Transverse colon (tissue), 4 donors: ENCODE results near the gene CBLB.

Experiments used
- CTCF ChIP-seq, 5 experiments: fragments of 200-600 bp in 3 of 5; fragments of 450-650 bp in 2 of 5; sonication (generic) in 3 of 5; IDR thresholded peaks; 1 replicate in 2 of 5; 2 replicates in 3 of 5; pipeline ENCODE4 v1.5.1; 2016 to 2017; ENCODE audit warnings: antibody characterized with exemption in 5 of 5, inconsistent platforms in 3 of 5, mild to moderate bottlenecking in 2 of 5, moderate library complexity in 1 of 5
- POLR2AphosphoS5 ChIP-seq, 3 donors: sonication (generic); formaldehyde crosslinking; IDR thresholded peaks; one replicate each; pipeline ENCODE4 v1.6.1; 2016; ENCODE audit warnings: antibody characterized with exemption in 3 of 3

DNA sequence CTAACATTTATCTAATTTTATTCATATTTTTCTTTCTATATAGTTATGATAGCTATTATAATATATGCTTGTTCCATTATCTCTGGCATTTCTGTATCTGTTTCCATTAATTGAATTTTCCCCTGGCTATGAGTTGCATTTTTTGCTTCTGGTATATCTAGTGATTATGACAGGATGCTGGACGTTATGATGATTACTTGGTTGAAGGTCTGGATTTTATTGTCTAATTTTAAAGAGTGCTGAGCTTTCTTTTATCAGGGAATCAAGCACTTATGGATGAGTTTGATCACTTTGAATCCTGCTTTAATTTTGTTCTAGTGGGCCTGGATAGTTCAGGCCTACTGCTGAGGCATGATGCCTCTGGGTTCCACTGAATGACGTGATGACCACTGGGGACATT, 229.7 kb downstream of the CBLB start:
- no peak for TF ChIP-seq CTCF (IDR thresholded peaks at IDR 0.05)
- no peak for TF ChIP-seq POLR2AphosphoS5 (IDR thresholded peaks at IDR 0.05)
